ENCODE results near the gene ZBTB5. TPM values are rescaled to one million over a fixed set of nuclear protein-coding genes. Genes with fewer than 3 reads are reported as not detected.
"Not testable (repeated sequence)": the region's sequence is repeated elsewhere in the genome, so short reads cannot be mapped to it uniquely, and the experiment has no call there.

Gene ZBTB5
- total RNA-seq, 2 donors from 2014 or later = 8.7 to 10.0 TPM

DNA sequence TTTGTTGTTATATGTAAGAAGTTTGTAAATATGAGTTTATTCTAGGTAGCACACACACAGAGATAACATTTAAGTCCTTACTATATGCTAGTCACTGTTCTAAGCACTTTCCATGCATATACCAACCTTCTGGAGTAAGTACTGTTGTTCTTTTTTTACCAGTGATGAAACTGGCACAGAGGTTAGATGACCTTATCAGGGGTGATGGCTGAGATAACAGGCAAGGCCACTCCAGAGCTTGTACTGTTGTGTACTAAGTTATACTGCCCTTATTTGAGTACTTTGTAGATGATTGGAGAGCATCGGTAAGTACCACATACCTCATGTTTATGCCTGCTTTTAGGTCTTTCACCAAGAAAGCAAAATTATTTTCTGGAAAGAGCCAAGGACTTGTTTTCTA, 26.7 kb upstream of the ZBTB5 start:
- ATAC-seq (no peak), DNase-seq (no peak)
- intact Hi-C loops (cut with DNase I, micrococcal nuclease) = no loop called here

DNA sequence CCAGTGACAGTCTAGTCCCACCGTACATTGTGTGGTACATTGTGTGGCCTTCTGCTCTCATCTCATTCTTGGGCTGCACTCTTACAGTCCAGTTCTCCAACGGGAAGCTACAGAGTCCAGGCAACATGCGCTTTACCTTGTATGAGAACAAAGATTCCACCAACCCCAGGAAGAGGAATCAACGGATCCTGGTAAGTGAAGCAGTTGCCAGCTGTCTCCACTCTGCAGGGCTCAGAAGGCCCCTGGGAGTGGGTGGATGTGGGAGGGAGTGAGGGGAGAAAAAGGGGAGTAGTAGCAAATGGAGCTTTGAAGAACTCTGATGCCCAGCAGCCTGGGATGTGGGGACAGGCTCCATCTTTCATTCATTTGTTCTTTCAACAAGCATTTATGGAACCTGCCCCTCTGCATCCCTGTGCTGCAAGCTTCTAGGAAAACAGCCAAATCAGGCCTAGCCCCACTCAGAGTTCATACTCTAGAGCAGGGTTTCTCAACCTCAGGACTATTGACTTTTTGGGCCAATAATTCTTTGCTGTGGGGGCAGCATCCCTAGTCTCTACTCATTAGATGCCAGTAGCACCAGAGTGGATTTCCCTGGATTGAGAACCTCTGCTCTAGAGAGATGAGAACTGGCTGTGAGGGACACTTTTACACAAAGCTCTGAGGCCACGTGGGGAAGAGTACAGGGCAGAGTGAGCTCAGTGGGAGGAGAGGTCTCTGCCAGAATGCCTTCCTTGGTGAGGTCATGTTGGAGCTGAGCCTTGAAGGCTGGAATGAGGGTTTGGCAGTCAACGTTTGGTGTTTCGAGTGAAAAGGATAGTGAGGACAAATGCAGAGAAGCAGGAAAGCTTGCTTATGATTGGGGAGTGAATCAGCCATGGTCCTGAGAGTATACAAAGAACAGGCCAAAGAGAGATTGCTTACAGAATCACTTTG, 21.6 kb upstream of the ZBTB5 start:
- intact Hi-C loops (cut with DNase I, micrococcal nuclease) = loop anchor here in 1 of 2 donors (10.0 kb wide), 1 partner anchor 88 kb away; the partner anchor contains the start of gene FBXO10
- DNase-seq = peak in 1 of 2 donors; percentile 42
- ATAC-seq = peak; percentile 14

DNA sequence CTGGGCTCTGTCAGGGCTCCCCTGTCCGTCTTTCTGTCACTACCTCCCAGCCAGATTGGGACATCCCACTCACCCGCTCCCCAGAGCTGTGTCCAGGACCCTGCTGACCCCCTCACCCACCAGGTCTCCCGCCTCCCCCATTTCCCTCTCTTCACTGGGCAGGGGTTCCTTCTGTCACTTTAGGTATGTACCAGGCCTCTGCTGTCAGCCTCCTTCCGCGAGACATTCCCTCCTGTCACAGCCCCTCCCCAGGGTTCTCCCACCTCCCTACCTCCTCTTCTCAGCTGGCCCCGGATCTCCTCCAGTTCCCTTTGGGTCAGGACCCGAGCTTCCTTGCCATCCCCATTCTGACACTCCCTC, 21.0 kb upstream of the ZBTB5 start:
- intact Hi-C loops (cut with DNase I, micrococcal nuclease) = loop anchor here in 1 of 2 donors (10.0 kb wide), 1 partner anchor 89 kb away; the partner anchor contains the start of gene FBXO10
- DNase-seq (no peak), ATAC-seq (peak; percentile 0)

DNA sequence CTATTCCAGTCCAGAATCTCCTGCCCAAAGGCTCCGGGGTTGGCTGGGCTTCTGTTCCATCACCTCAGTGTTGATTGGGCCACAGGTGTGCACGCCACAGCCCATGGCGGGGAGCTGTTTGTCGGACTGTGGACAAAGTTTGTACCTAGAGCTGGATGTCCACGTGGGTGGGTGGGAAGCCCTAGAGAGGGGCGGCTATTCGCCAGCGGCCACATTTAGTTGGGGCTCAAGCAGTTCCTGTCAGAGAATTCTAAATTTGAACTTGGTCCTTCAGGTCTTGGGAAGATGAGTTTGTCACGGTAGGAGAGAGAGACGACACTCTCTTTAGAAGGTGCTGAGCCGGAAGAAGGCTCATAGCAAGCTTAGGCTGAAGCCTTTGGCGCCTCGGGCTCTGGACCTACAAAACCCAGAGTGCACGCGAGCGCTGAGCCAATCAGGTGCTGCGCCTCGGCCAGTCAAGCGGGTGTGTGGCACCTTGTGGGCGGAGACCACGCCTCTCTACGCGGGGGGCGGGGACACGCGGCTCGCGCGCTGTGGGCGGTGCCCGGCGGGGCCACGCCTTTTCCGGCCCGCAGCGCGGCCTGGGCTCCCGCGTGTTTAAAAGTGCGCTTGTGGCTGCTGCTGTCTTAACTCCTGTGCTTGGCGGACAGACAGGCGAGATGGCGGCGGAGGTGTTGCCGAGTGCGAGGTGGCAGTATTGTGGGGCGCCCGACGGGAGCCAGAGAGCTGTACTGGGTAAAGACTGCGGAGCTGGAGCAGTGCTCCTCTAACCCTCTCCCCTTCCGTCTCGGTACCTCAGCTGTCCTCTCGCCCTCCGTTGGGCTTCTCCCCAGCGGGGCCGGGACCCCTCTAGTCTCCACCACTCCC, 20.4 kb upstream of the ZBTB5 start, which contains the start of gene POLR1E:
Gene POLR1E, plus strand, starts transcription at position 560 of the 867 bp plus-strand sequence. Its CDS starts 100 bp downstream, at position 660.
- intact Hi-C loops (cut with DNase I, micrococcal nuclease) = loop anchor here in 1 of 2 donors (10.0 kb wide), 1 partner anchor 89 kb away; the partner anchor contains the start of gene FBXO10
- ATAC-seq (peak; percentile 99), DNase-seq (peak; percentile 96 to 97)

DNA sequence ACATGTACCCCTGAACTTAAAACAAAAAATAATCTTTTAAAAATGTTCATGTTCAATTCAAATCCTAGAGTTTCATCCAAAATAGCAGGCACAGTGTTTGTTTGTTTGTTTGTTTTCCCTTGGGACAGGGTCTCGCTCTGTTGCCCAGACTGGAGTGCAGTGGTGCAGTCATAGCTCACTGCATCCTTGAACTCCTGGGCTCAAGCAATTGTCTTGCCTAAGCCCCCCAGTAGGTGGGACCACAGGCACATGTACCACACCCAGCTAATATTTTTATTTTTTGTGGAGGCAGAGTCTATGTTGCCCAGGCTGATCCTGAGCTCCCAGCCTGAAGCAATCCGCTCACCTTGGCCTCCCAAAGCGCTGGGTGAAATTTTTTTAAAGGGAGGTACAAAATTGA, 15.5 kb upstream of the ZBTB5 start:
- ATAC-seq = no peak
- intact Hi-C loops (cut with DNase I, micrococcal nuclease) = loop anchor here in 1 of 2 donors (10.0 kb wide), 1 partner anchor 94 kb away; the partner anchor contains the start of gene FBXO10
- no peak for DNase-seq

DNA sequence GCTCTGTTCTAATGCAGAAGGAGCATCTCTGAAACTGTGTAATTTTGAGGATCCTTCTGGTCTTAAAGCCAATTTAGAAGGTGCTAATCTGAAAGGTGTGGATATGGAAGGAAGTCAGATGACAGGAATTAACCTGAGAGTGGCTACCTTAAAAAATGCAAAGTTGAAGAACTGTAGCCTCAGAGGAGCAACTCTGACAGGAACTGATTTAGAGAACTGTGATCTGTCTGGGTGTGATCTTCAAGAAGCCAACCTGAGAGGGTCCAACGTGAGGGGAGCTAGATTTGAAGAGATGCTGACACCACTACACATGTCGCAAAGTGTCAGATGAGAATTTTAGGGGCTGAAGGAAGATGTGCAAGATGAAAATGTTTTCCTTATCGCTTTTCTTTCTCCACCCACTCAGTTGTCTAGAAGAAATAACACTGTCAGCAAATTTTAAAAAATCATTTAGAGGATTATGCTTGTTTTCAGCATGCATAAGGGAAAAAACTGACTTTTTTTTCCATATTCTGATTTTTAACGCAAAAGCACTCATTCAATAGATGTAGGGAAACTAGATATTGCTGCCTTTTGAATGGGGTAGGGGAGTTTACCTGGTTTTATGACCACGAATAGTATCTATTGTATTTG, 12.9 kb upstream of the ZBTB5 start:
- DNase-seq; ATAC-seq; intact Hi-C loops (cut with DNase I, micrococcal nuclease): not testable (repeated sequence)

DNA sequence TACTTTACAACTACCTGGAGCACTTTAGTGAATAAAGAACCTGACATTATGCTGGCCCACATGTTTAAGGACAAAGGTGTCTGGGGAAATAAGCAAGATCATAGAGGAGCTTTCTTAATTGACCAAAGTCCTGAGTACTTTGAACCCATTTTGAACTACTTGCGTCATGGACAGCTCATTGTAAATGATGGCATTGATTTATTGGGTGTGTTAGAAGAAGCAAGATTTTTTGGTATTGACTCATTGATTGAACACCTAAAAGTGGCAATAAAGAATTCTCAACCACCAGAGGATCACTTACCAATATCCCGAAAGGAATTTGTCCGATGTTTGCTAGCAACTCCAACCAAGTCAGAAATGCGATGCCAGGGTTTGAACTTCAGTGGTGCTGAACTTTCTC, 12.2 kb upstream of the ZBTB5 start:
- peak; percentile 49 for ATAC-seq
- DNase-seq; intact Hi-C loops (cut with DNase I, micrococcal nuclease): not testable (repeated sequence)

DNA sequence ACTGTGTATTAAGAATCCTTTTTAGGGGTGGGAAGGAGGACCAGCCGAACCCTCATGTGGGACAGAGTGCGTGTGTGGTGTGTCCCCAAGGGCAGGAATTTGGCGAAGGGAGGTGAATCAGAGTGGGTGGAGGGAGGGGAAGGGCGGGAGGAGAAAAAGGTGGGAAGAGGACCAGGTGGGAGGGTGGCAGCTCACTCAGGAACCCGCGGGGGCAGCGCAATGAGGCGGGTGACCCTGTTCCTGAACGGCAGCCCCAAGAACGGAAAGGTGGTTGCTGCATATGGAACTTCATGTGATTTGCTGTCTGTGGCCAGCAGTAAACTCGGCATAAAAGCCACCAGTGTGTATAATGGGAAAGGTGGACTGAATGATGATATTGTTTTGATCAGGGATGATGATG, 11.7 kb upstream of the ZBTB5 start:
- DNase-seq = no peak
- ATAC-seq = no peak
- intact Hi-C loops (cut with DNase I, micrococcal nuclease) = no loop called here

DNA sequence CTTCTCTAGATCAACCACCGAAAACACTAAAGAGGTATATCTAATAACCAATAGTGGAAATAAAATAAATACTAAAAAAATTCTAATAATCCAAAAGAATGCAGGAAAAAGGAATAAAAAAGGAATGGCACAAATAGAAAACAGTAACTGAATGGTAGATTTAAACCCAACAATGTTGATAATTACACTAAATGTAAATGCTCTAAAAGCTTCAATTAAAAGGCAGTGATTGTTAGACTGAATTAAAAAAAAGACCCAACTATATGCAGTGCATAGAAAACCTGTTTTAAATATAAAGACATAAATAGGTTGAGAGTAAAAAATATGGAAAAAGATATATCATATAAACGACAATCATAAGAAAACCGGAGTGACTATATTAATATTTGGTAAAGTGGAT, 9.2 kb upstream of the ZBTB5 start:
- intact Hi-C loops (cut with DNase I, micrococcal nuclease) = no loop called here
- DNase-seq (no peak), ATAC-seq (no peak)

DNA sequence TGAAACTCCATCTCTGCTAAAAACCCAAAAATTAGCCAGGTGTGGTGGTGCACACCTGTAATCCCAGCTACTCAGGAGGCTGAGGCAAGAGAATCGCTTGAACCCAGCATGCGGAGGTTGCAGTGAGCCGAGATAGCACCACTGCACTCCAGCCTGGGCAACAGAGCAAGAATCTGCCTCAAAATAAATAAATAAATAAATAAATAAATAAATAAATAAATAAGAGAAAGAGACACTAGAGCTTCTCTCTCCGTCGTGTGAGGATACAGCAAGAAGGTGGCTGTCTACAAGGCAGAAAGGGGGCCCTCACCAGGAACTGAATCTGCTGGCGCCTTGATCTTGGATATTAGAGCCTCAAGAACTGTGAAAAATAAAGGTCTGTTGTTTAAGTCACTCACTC, 8.7 kb upstream of the ZBTB5 start:
- DNase-seq; ATAC-seq; intact Hi-C loops (cut with DNase I, micrococcal nuclease): not testable (repeated sequence)

DNA sequence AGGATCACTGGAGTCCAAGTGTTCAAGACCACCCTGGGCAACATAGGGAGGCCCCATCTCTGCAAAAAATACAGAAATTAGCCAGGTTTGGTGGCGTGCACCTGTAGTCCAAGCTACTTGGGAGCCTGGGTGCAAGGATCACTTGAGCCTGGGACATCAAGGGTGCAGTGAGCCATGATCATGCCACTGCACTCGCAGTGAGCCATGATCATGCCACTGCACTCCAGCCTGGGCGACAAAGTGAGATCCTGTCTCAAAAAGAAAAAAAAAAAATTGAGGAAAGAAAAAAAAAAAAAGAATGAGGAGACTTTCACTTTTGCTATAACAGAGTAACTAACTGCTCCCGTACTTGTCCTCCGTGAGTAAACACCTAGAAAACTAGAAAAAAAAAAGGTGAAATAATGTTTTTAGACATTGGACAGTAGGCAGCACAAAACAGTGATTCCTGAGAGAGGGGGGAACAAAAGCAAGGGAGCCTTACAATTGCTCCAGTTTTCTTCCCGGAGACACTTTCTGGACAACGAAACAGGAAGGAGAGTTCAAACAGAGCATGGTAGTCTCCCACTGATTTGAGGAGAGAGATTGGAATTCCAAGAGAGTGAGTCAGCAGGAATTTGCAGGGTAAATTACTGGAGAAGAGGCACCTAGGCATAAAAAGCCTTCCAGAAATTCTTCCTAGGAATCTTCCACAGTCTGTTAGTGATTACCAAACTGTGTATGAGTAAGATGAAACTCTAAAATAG, 6.9 kb upstream of the ZBTB5 start:
- DNase-seq (no peak), ATAC-seq (peak; percentile 62)
- intact Hi-C loops (cut with DNase I, micrococcal nuclease) = no loop called here

DNA sequence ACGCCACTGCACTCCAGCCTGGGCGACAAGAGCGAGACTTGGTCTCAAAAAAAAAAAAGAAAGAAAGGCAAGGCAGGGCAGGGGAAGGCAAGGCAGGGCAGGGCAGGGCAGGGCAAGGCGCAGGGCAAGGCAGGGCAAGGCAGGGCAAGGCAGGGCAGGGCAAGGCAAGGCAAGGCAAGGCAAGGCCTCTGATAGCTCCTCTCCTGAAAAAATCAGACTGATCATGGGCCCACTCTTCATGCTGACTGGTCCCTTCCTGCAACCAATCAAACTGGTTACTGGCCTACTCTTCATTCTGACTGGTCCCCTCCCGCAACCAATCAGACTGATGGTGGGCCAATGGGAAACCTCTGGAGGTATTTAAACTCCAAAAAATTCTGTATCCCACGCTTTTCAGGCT, 3.4 kb upstream of the ZBTB5 start:
- ATAC-seq = no peak
- intact Hi-C loops (cut with DNase I, micrococcal nuclease) = no loop called here
- DNase-seq = no peak

DNA sequence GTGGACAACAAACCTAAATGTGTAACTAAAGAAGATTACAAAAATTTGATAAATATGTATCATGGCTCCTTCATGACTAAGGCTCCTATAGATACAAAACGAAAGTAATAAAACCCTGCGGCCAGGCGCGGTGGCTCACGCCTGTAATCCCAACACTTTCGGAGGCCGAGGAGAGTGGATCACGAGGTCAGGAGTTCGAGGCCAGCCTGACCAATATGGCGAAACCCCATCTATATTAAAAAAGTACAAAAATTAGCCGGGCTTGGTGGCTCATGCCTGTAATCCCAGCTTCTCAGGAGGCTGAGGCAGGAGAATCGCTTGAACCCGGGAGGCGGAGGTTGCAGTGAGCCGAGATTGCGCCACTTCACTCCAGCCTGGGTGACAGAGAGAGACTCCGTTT, 2.3 kb upstream of the ZBTB5 start:
- DNase-seq = peak; percentile 55 to 60
- intact Hi-C loops (cut with DNase I, micrococcal nuclease) = not testable (repeated sequence)

DNA sequence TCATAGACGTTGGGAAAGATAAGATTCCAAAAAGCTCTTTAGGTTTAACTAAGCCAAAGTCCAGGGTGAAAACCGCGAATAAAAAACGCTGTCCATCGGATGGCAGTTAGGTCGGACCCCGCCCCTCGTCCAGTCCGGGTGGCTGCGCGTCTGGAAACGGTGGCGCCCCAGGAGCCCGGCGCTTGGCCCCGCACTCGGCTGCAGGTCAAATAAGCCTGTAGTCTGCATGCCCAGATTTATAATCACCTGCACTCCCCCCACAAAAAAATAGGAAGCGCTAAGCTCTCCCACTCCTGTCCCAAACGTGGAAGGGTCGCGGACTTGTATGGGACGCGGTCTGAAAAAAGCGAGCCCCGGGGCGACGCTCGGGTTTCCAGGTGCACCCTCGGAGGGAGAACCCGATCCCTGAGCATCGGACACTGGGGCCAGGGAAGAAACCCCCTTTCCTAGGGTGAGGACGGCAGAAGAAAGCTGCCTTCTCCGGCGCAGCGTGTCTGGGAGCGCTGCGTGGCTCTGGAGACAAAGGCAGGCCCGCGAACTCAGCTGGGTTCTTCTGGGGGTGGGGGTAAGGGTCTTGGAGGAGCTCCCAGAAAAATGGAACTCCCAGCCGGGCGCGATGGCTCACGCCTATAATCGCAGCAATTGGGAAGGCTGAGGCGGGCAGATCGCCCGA, 923 bp upstream of the ZBTB5 start:
- peak; percentile 79 to 80 for DNase-seq
- intact Hi-C loops (cut with DNase I, micrococcal nuclease) = no loop called here

More for the DNA sequence above, 2.3 kb upstream of the ZBTB5 start:
- not testable (repeated sequence) for ATAC-seq

DNA sequence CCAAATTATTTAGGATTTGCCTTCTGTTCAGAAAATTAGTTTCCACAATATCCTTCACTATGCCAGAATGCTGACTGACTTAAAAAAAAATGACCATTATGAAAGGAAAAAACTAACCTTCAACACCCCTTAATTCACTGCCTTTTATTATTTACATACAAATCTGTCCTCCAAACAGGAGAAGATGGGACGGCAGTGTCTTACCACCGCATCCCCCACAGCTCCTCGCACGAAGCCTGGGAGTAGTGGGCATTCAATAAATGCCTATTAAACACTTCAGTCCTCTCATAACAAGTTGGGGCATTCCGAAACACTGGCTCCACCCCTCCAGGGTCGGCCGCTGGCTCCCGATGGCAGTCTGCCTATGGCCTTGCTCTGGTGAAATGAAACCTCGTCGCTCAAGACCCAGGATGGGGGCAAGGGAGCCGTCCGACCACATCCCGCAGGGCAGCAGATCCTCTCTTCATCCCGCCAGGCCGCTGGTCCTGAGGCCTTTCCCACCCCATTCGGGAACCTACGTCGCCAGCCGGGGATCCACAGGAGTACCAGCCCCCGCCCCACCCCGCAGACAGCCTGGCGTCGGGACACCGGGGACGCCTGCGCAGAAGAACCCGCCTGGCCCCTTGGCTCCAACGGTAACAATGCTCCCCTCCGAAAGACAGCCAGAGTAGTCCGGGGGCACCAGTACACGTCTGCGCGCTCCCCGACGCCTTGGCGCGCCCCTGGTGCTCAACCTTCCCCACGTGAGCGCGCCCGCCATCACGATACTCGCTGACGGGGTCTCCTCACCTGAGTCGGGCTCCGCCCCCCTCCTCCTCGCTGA, 613 bp downstream of the ZBTB5 start:
- intact Hi-C loops (cut with DNase I, micrococcal nuclease) = no loop called here
- peak; percentile 51 for ATAC-seq
- peak; percentile 83 to 84 for DNase-seq

More for the DNA sequence above, 923 bp upstream of the ZBTB5 start:
- ATAC-seq = peak; percentile 38

DNA sequence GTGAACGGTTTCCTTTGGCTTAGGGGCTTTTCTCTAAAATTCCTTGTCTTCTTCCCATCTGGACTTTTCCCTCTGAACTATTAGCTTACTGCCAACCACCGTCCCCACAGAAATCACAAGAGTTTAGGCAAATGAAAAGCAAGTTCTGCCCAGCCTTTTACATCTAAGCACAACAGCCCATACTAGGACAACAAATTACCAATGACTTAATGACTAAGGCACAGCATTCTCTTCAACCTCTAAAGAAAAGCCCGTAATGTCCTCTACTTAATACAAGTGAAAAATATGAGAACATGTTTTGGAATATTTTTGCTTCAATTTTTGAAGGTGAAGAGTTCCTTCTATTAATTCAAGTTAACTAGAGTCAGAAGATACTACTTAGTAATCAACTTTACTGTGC, 1.2 kb downstream of the ZBTB5 start:
- DNase-seq (no peak), ATAC-seq (no peak)
- intact Hi-C loops (cut with DNase I, micrococcal nuclease) = no loop called here

DNA sequence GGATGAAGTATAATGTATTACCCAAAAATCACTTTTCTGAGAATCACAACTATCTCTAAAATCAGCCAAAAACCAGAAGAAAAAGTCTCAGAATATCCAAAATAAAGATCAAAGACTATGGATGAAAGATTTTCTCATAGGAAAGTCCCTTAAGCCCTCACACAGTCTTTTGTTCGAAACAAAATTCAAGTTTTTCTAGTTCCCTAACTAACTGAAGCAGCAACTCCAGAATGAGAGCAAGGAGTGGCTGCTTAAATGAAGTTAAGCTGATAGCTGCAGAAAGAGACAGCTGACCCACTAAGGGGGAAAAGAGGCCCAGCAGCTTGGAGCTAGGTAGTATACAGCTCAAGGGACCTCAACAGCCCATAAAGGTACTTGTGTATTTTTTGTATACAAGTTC, 8.4 kb downstream of the ZBTB5 start:
- intact Hi-C loops (cut with DNase I, micrococcal nuclease) = no loop called here
- ATAC-seq = no peak
- DNase-seq = no peak

Measured in left colon (tissue), 2 donors.